SU-DHL-6 (cell line): ENCODE measurements around the gene THAP11.
"Not testable (repeated sequence)": the region's sequence is repeated elsewhere in the genome, so short reads cannot be mapped to it uniquely, and the experiment has no call there.

Experiments used
- H2AFZ ChIP-seq: fragments of 200-600 bp; sonication (generic); 2 replicates; pipeline ENCODE4 v1.6.1; 2014; ENCODE audit warnings: low read depth, mild to moderate bottlenecking, moderate library complexity, mixed read lengths, antibody characterized with exemption, low read length; ENCODE audit not compliant: severe bottlenecking
- H3F3A ChIP-seq: fragments of 200-600 bp; shearing (Covaris generic); 2 replicates; pipeline ENCODE4 v1.6.0; 2016; ENCODE audit warnings: antibody characterized with exemption, mild to moderate bottlenecking; ENCODE audit not compliant: insufficient read depth
- H3K27ac ChIP-seq: fragments of 200-600 bp; sonication (generic); 2 replicates; pipeline ENCODE4 v1.5.1; 2016; ENCODE audit warnings: low read depth, mild to moderate bottlenecking, low read length, moderate library complexity, mixed read lengths
- H3K27me3 ChIP-seq: fragments of 200-600 bp; sonication (generic), shearing (Covaris generic); 2 replicates; pipeline ENCODE4 v1.6.0; 2014; ENCODE audit warnings: mild to moderate bottlenecking, low read length
- H3K36me3 ChIP-seq: fragments of 200-600 bp; sonication (generic); 2 replicates; pipeline ENCODE4 v1.6.1; 2014; ENCODE audit warnings: mild to moderate bottlenecking, low read length, mixed read lengths
- H3K4me2 ChIP-seq: fragments of 300-600, 200-600 bp; shearing (Covaris generic), sonication (generic); 2 replicates; pipeline ENCODE4 v1.6.0; 2014; ENCODE audit warnings: low read length, low read depth, mild to moderate bottlenecking; ENCODE audit not compliant: poor library complexity, severe bottlenecking
- H3K4me3 ChIP-seq: fragments of 200-600 bp; sonication (generic); 2 replicates; pipeline ENCODE4 v1.5.1; 2014; ENCODE audit warnings: antibody characterized with exemption, low read length, mild to moderate bottlenecking, mixed read lengths; ENCODE audit not compliant: insufficient read depth, poor library complexity, severe bottlenecking
- H3K79me2 ChIP-seq: fragments of 200-600 bp; sonication (generic); 2 replicates; pipeline ENCODE4 v1.6.1; 2014; ENCODE audit warnings: mild to moderate bottlenecking, low read length, moderate library complexity; ENCODE audit not compliant: insufficient read depth
- H3K9ac ChIP-seq: fragments of 200-600 bp; sonication (generic); 2 replicates; pipeline ENCODE4 v1.7.0; 2014; ENCODE audit warnings: mild to moderate bottlenecking, low read length
- H3K9me2 ChIP-seq: fragments of 200-600 bp; sonication (generic); replicated peaks from 2 replicates; pipeline ENCODE4 v1.6.1; 2014; ENCODE audit warnings: low read length; ENCODE audit not compliant: insufficient read depth
- H3K9me3 ChIP-seq: fragments of 200-600 bp; sonication (generic); 2 replicates; pipeline ENCODE4 v1.6.1; 2014; ENCODE audit warnings: low read length, mixed read lengths; ENCODE audit not compliant: insufficient read depth
- H4K20me1 ChIP-seq: fragments of 200-600 bp; sonication (generic); 2 replicates; pipeline ENCODE4 v1.6.1; 2014; ENCODE audit warnings: low read depth, mild to moderate bottlenecking, antibody characterized with exemption, low read length, moderate library complexity, mixed read lengths
- CTCF ChIP-seq: fragments of 200-600 bp; sonication (generic); IDR thresholded peaks from one replicate; pipeline ENCODE4 v1.5.1; 2017; ENCODE audit warnings: antibody characterized with exemption, mild to moderate bottlenecking, low read length, moderate library complexity; ENCODE audit not compliant: insufficient read depth, poor library complexity, severe bottlenecking
- EZH2phosphoT487 ChIP-seq: fragments of 200-600 bp; sonication (generic), shearing (Covaris generic); conservative IDR thresholded peaks from 2 replicates; pipeline ENCODE4 v1.6.1; 2018; ENCODE audit warnings: mild to moderate bottlenecking, antibody characterized with exemption, low read length, moderate library complexity, mixed read lengths

THAP11 gene

GRCh38 chr16:67833415-67834241, 8.5 kb upstream of the THAP11 start:
- H3F3A ChIP-seq = no peaks in the 10 kb centered on the region
- no peaks in the 10 kb centered on the region for H3K9me3 ChIP-seq
- no peaks in the 10 kb centered on the region for H3K36me3 ChIP-seq
- H3K79me2 ChIP-seq = peaks cover 9% of the 10 kb centered on the region; the same call in 1 of the 2 replicates
- no peaks in the 10 kb centered on the region for H4K20me1 ChIP-seq
- H3K4me3 ChIP-seq = peak overlapping the region; percentile 64
- no peaks in the 10 kb centered on the region for H3K27me3 ChIP-seq
- TF ChIP-seq EZH2phosphoT487 (no peak), CTCF (no peak)
- H3K4me2 ChIP-seq = peak overlapping the region; percentile 90
- peak overlapping the region; percentile 77 for H3K9ac ChIP-seq
- H3K9me2 ChIP-seq = no peaks in the 10 kb centered on the region
- no peak overlapping the region for H3K27ac ChIP-seq
- H2AFZ ChIP-seq = peak overlapping the region; percentile 98

GRCh38 chr16:67834242-67834614, 7.9 kb upstream of the THAP11 start:
- TF ChIP-seq EZH2phosphoT487 (no peak), CTCF (no peak)
- peaks cover 9% of the 10 kb centered on the region; the same call in 1 of the 2 replicates for H3K79me2 ChIP-seq
- no peaks in the 10 kb centered on the region for H3K27me3 ChIP-seq
- H3K27ac ChIP-seq = no peak overlapping the region
- peak overlapping the region; percentile 98 for H2AFZ ChIP-seq
- no peaks in the 10 kb centered on the region for H3K9me2 ChIP-seq
- peak overlapping the region; percentile 64 for H3K4me3 ChIP-seq
- peak overlapping the region; percentile 90 for H3K4me2 ChIP-seq
- peak overlapping the region; percentile 77 for H3K9ac ChIP-seq
- no peaks in the 10 kb centered on the region for H3K36me3 ChIP-seq
- H3F3A ChIP-seq = no peaks in the 10 kb centered on the region
- H3K9me3 ChIP-seq = no peaks in the 10 kb centered on the region
- no peaks in the 10 kb centered on the region for H4K20me1 ChIP-seq

- not testable (repeated sequence) for H4K20me1 ChIP-seq
Observed at GRCh38 chr16:67837190-67837589, 4.9 kb upstream of the THAP11 start.

GRCh38 chr16:67837811-67838210, 4.3 kb upstream of the THAP11 start:
- TF ChIP-seq CTCF = no peak
- TF ChIP-seq EZH2phosphoT487 = no peak

More at GRCh38 chr16:67837190-67837589, 4.9 kb upstream of the THAP11 start:
- not testable (repeated sequence) for H3K9me3 ChIP-seq, H2AFZ ChIP-seq, H3F3A ChIP-seq, H3K27me3 ChIP-seq, H3K4me3 ChIP-seq, H3K36me3 ChIP-seq, H3K9me2 ChIP-seq, H3K9ac ChIP-seq, H3K27ac ChIP-seq, H3K79me2 ChIP-seq, H3K4me2 ChIP-seq

More at GRCh38 chr16:67837811-67838210, 4.3 kb upstream of the THAP11 start:
- no peak overlapping the region for H3K4me3 ChIP-seq
- H3K79me2 ChIP-seq = peaks cover 8% of the 10 kb centered on the region; the same call in 1 of the 2 replicates
- no peak overlapping the region for H3K4me2 ChIP-seq
- no peaks in the 10 kb centered on the region for H3K27me3 ChIP-seq
- no peaks in the 10 kb centered on the region for H3F3A ChIP-seq
- no peaks in the 10 kb centered on the region for H3K9me3 ChIP-seq
- no peaks in the 10 kb centered on the region for H4K20me1 ChIP-seq
- H3K9me2 ChIP-seq = no peaks in the 10 kb centered on the region
- no peak overlapping the region for H3K9ac ChIP-seq
- no peaks in the 10 kb centered on the region for H3K36me3 ChIP-seq
- no peak overlapping the region for H2AFZ ChIP-seq
- no peak overlapping the region for H3K27ac ChIP-seq
